ENCODE data around the gene GEMIN4.
"Not testable (repeated sequence)": the region's sequence is repeated elsewhere in the genome, so short reads cannot be mapped to it uniquely, and the experiment has no call there.

The GEMIN4 gene

GRCh38 chr17:703081-703875 is 48.8 kb downstream of the GEMIN4 start:
- no peak for DNase-seq (ENCODE audit: low read depth)

DNA sequence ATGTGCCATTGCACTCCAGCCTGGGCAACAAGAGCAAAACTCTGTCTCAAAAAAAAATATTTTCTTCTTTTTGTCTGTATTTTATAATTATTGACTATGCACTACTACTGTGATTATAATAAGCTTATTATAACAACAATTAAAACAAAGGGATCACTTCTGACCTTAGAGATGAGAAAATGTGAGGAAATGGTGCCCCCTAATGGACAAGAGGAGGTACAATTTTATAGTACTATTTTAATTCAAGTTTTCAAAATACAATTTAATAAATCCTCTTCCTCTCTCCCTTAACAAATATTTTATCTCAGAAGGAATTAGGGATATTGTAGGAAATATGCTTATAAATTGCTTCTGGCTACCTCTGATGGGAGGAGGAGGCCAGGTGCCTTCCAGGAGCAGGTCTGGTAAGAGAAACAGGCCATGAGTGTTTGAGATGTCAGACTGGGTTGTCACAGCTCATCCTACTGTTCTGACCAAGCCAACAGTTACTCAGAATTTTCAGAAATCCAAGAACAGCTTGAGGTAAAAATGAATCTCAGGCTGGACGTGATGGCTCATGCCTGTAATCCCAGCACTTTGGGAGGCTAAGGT is 51.5 kb downstream of the GEMIN4 start:
- no peak for DNase-seq (ENCODE audit: low read depth)

DNA sequence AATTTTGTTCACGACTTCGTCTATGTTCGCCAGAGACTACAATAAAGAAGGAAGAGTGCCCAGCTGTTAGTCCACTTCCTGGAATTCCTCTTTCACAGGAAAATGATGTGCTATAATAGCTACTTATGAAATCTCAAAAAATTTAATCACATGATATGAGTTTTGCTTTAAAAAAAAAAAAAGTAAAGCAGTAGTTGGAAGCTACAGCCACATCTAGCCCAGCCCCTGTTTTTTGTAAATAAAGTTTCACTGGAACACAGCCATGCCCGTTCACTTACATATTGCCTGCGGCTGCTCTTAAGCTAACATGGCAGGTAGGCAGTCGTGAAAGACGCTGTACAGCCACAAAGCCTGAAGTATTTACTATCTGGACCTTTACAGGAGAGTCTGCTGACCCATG is 52.7 kb downstream of the GEMIN4 start:
- no peak for DNase-seq (ENCODE audit: low read depth)

DNA sequence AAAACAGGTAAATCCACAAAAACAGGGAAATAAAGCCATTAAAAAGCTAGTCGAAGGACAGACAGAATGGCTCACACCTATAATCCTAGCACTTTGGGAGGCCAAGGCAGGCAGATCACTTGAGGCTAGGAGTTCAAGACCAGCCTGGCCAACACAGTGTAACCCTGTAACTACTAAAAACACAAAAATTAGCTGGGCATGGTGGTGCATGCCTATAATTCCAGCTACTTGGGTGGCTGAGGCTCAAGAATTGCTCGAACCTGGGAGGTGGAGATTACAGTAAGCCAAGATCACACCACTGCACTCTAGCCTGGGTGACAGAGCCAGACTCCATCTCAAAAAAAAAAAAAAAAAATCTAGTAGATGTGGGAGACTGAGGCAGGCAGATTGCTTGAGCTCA is 54.0 kb downstream of the GEMIN4 start:
- not testable (repeated sequence) for DNase-seq (ENCODE audit: low read depth)

- no peak for DNase-seq (ENCODE audit: low read depth)
These were observed 54.4 kb downstream of the GEMIN4 start for GRCh38 chr17:697682-698081.

GRCh38 chr17:696369-696768 is 55.7 kb downstream of the GEMIN4 start:
- DNase-seq (ENCODE audit: low read depth), result no peak

Measured in stimulated activated CD4-positive, alpha-beta T cell treated with anti-CD3 and anti-CD28 coated beads, Interleukin-2, amount 100 ng/mL, for 4 hours (primary cell).